GM12873 (cell line): ENCODE data around the gene RAX.

ENCODE experiments used
- TF ChIP-seq, protein P1 (sequence below): IDR thresholded peaks from 2 replicates; pipeline ENCODE4 v1.5.1; 2012; ENCODE audit warnings: low read depth, mild to moderate bottlenecking, moderate library complexity, low read length, control low read depth; ENCODE audit not compliant: insufficient read depth; ENCODE audit errors: missing control alignments

The RAX gene

DNA sequence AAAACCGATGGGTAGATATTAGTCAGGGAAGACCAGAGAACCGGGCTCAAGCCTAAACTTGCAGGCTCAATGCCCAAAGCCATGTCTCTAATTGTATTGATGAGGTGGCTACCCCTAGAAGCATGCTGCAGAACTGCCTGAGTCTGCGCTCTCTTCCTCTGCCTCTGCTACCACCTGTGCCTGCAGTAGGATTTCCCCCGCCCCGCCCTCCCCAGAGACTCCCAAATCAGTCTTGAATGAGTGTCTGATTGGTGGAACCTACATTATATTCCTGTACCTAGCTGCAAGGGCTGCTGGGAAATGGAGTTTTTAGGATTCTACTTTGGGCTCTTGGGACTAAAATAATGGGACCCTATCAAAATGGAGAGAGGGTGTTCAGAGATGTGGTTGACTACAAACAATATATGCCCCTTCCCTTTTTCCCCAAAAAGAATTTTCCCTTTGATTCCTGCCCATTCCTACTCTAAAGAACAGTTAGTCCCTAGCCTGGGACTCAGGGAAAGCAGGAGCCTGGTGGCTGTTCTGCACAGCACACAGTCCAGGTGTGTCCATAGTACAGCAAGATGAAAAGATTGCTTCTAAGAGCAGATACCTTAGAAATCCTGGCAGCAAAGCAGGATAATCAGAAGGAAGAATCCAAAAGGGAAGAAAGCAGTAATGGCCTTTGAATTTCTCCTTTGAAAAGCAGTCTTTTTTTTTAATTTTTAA, 40.8 kb downstream of the RAX start:
- TF ChIP-seq, protein P1, sequence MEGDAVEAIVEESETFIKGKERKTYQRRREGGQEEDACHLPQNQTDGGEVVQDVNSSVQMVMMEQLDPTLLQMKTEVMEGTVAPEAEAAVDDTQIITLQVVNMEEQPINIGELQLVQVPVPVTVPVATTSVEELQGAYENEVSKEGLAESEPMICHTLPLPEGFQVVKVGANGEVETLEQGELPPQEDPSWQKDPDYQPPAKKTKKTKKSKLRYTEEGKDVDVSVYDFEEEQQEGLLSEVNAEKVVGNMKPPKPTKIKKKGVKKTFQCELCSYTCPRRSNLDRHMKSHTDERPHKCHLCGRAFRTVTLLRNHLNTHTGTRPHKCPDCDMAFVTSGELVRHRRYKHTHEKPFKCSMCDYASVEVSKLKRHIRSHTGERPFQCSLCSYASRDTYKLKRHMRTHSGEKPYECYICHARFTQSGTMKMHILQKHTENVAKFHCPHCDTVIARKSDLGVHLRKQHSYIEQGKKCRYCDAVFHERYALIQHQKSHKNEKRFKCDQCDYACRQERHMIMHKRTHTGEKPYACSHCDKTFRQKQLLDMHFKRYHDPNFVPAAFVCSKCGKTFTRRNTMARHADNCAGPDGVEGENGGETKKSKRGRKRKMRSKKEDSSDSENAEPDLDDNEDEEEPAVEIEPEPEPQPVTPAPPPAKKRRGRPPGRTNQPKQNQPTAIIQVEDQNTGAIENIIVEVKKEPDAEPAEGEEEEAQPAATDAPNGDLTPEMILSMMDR = no peak

DNA sequence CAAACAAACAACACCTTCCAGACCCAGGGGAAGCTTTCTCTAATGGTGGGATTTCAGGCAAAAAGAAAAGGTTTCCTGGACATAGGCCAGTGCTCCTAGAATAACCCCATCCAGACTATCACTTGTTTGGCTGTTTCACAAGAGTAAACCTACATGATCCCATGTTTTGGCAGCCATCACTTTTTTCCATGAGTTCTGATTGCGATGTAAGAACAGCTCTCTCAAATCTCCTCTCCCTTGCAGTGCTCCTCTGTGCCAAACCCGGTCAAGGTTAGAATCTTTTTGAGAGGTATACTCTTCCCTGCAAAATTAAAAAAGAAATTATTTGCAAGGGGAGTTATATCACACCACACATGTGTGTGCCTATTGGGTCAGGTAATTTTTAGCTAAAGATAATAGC, 41.4 kb downstream of the RAX start:
- TF ChIP-seq, protein P1 = no peak

DNA sequence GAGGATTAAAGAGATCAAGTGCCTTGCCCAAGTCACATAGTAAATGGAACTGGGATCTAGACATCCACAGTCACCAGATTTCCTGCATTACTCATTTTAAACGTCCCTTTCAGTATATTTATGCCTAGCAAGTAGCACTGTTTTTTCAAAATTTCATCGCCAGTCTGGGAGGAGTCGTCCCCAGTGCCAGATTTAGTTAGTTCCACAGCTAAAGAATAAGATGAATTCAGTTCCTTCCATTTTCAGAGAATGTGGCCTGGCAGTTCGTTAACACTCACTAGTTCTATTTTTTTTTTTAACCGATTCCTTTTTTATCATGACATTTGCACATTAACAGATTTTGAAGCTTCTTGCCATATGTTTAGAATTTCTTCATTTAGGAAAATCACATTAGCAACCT, 42.1 kb downstream of the RAX start:
- TF ChIP-seq, protein P1 = no peak

DNA sequence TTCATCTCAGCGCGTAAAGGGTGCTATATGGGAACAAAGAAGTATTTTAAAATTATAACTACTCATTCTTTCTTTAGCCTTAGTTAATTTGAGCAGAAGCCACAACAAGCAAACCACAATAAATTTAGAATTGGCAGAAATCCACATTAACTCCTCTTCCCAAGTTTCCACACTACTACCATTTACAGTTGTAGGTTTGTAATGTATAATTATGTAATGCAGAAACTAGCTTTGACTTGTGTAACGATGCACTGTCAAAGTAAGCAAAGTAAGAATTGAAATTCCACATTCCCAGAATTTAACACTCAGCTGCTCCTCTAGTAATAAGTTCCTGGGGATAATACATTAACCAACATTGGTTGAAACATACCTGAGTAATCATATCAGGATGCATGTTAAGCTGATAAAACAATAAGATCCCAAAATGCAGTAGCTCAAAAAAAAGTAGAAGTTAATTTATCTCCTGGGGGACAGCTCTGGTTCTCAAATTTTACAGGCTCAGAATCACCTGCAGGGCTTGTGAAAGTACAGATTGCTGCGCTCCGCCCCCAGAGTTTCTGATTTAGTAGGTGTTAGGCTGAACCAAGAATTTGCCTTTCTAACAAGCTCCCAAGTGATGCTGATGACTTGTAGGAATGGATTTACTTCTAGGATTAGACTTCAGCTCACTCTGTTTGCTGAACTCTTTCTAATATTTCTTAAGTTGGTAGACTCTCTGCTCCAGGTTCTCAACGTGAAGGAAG, 43.4 kb downstream of the RAX start:
- TF ChIP-seq, protein P1 = no peak

DNA sequence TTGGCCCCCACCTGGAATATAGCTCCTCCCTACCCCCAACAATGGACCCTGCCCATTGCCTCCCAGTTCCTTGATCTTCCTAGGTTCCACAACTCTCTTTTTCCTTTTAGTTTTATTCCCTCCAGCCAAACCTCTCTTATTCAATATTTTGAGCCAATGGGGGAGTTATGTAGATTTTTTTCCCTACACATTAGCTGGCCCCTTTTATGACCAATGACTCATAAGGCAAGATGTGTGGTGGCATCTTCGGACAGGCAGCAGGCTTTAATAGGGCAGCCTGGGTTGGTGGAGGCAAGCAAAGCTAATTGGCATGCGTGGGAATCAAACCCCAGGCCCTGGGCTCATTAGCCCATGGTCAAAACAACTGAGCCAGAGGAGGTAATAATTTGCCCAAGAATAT, 44.1 kb downstream of the RAX start:
- TF ChIP-seq, protein P1 = no peak

DNA sequence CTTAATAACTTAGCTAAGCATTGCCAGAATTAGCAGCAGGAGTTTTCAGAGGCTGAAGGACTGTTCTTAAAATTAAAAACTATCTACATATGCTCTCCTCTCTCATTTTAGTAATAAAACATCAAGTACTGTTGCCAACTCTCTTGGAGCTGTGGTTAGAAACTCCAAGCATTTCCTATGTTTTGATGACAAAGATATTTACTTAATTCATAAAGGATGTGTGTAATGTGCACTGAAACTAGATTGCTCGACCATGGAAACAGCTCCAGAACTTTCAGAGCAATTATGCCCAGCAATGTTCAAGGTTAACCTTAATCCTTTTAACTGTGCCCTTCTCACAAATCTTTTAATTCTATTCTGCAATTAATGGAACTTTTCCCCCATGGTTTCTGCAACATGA, 44.9 kb downstream of the RAX start:
- TF ChIP-seq, protein P1 = no peak

DNA sequence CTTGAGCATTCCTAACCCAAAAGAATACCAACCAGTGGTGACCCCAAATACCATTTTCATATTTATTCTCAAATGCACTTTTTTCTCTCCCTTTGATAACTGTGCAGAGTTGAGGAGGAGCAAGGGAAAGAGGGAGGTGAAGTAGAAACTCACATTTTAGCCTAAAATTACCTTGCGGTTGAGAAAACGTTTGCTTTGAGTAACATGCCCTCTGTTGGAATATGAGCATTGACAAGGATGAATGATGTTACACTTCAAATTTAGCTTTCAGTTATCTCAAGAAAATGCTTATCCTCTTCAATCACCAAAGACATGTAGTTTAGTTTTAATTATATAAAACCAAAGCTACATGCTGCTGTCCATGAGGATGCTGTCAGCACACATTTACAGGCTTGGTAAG, 50.9 kb downstream of the RAX start:
- TF ChIP-seq, protein P1 = no peak
